Activated CD4-positive, alpha-beta T cell treated with anti-CD3 and anti-CD28 coated beads for 36 hours (primary cell): Measurements from ENCODE around the gene LDLR. TPM values are rescaled to one million over a fixed set of nuclear protein-coding genes. Genes with fewer than 3 reads are reported as not detected.
"Not testable (repeated sequence)": the region's sequence is repeated elsewhere in the genome, so short reads cannot be mapped to it uniquely, and the experiment has no call there.

Experiments
- ATAC-seq: fragments of 200-7000 bp; cut with Tn5 transposase; one replicate; pipeline ENCODE4 v1.10.0; 2021; ENCODE audit warnings: mild to moderate bottlenecking, moderate library complexity
- CTCF ChIA-PET: fragments of 350-600 bp; sonication (Branson Sonifier 250); formaldehyde crosslinking; loops from one replicate; lab custom pipeline; 2021; ENCODE audit warnings: antibody characterized with exemption; lab: Charles Lee
- POLR2A ChIA-PET: fragments of 350-600 bp; sonication (Branson Sonifier 250); formaldehyde crosslinking; loops from one replicate; lab custom pipeline; 2021; ENCODE audit warnings: antibody characterized with exemption, inconsistent platforms; lab: Charles Lee
- DNase-seq: peaks from one replicate; pipeline ENCODE4 v3.0.0-alpha.2; 2020
- H3K27ac Mint-ChIP-seq: one replicate; pipeline ENCODE4 v1.8.0; 2021; ENCODE audit warnings: mixed read lengths
- H3K27me3 Mint-ChIP-seq: one replicate; pipeline ENCODE4 v1.8.0; 2021; ENCODE audit warnings: mixed read lengths
- H3K36me3 Mint-ChIP-seq: one replicate; pipeline ENCODE4 v1.8.0; 2021; ENCODE audit warnings: low read depth, mixed read lengths
- H3K4me1 Mint-ChIP-seq: one replicate; pipeline ENCODE4 v1.8.0; 2021; ENCODE audit warnings: mixed read lengths
- H3K4me3 Mint-ChIP-seq: one replicate; pipeline ENCODE4 v1.8.0; 2021; ENCODE audit warnings: mild to moderate bottlenecking, moderate library complexity, mixed read lengths
- H3K9me3 Mint-ChIP-seq: one replicate; pipeline ENCODE4 v1.8.0; 2021; ENCODE audit warnings: low read depth, mixed read lengths
- intact Hi-C, 2 experiments: fragments of 100-400 bp; cut with DNase I in 1 of 2; cut with micrococcal nuclease in 1 of 2; formaldehyde crosslinking; loops; one replicate each; pipeline versions ENCODE4 v1.14.2 to v1.15.1; 2022 to 2024; cut with DNase I, micrococcal nuclease
- total RNA-seq, 2 experiments: library from RNA; stranded (reverse); gene quantifications; one replicate each; pipeline ENCODE4 v1.2.3, GENCODE V29; 2021

LDLR gene
- total RNA-seq, 2 experiments from 2014 or later = 73.0 to 73.8 TPM

GRCh38 chr19:11140023-11140538, 50.8 kb downstream of the LDLR start:
- H3K4me1 Mint-ChIP-seq = peaks cover 14% of the 10 kb centered on the region
- POLR2A ChIA-PET, DNase-seq, H3K27me3 Mint-ChIP-seq, H3K27ac Mint-ChIP-seq, intact Hi-C loops, ATAC-seq, H3K36me3 Mint-ChIP-seq, H3K9me3 Mint-ChIP-seq, H3K4me3 Mint-ChIP-seq: not testable (repeated sequence)
- CTCF ChIA-PET = interaction anchor here (1.6 to 1.7 kb wide), 2 partner anchors 12 to 15 kb away, joined by 4 to 5 read pairs; partner anchors contain the start of gene SPC24

- DNase-seq (no peak), ATAC-seq (no peak)
- peaks cover 17% of the 10 kb centered on the region for H3K4me1 Mint-ChIP-seq
- H3K4me3 Mint-ChIP-seq = no peak overlapping the region
- ChIA-PET CTCF (interaction anchor here (0.7 to 1.7 kb wide), 2 partner anchors 15 to 419 kb away, joined by 3 to 5 read pairs; partner anchors contain the start of gene SPC24), POLR2A (interaction anchor here (0.6 kb wide), 1 partner anchor 204 kb away, joined by 4 read pairs; no protein-coding TSS in a partner anchor)
- peaks cover 7% of the 10 kb centered on the region for H3K36me3 Mint-ChIP-seq
- no peak overlapping the region for H3K27ac Mint-ChIP-seq
- no peaks in the 10 kb centered on the region for H3K9me3 Mint-ChIP-seq
- intact Hi-C loops = no loop called here
- H3K27me3 Mint-ChIP-seq = no peaks in the 10 kb centered on the region
Measured at GRCh38 chr19:11140896-11141295, 51.6 kb downstream of the LDLR start.

- Mint-ChIP-seq H3K27me3 (no peaks in the 10 kb centered on the region), H3K27ac (no peak overlapping the region), H3K9me3 (no peaks in the 10 kb centered on the region), H3K4me1 (peaks cover 16% of the 10 kb centered on the region), H3K4me3 (no peak overlapping the region), H3K36me3 (peaks cover 12% of the 10 kb centered on the region)
- ChIA-PET POLR2A (interaction anchor here (0.6 kb wide), 1 partner anchor 374 kb away, joined by 5 read pairs; no protein-coding TSS in a partner anchor), CTCF (interaction anchor here (0.7 kb wide), 2 partner anchors 106 to 350 kb away, joined by 3 to 5 read pairs; no protein-coding TSS in a partner anchor)
- DNase-seq (no peak), ATAC-seq (no peak)
- intact Hi-C loops = no loop called here
Measured at GRCh38 chr19:11141937-11142527, 52.8 kb downstream of the LDLR start.

- Mint-ChIP-seq H3K27ac (no peak overlapping the region), H3K9me3 (no peaks in the 10 kb centered on the region), H3K4me1 (peaks cover 11% of the 10 kb centered on the region), H3K27me3 (no peaks in the 10 kb centered on the region), H3K4me3 (no peak overlapping the region), H3K36me3 (peaks cover 16% of the 10 kb centered on the region)
- intact Hi-C loops = no loop called here
- no peak for DNase-seq
- ChIA-PET POLR2A (interaction anchor here (0.7 kb wide), 1 partner anchor 12 kb away, joined by 3 read pairs; no protein-coding TSS in a partner anchor), CTCF (interaction anchor here (0.7 to 1.4 kb wide), 2 partner anchors 17 to 349 kb away, joined by 3 to 4 read pairs; no protein-coding TSS in a partner anchor)
- ATAC-seq = no peak
Measured at GRCh38 chr19:11142528-11143171, 53.4 kb downstream of the LDLR start.

GRCh38 chr19:11145536-11145924, 56.3 kb downstream of the LDLR start:
- ChIA-PET POLR2A (no interaction called here), CTCF (interaction anchor here (0.7 kb wide), 1 partner anchor 9 kb away, joined by 3 read pairs; no protein-coding TSS in a partner anchor)
- intact Hi-C loops = no loop called here
- H3K27ac Mint-ChIP-seq = no peak overlapping the region
- DNase-seq = no peak
- H3K9me3 Mint-ChIP-seq = no peaks in the 10 kb centered on the region
- peaks cover 27% of the 10 kb centered on the region for H3K36me3 Mint-ChIP-seq
- no peak overlapping the region for H3K4me3 Mint-ChIP-seq
- peaks cover 6% of the 10 kb centered on the region for H3K4me1 Mint-ChIP-seq
- ATAC-seq = no peak
- no peaks in the 10 kb centered on the region for H3K27me3 Mint-ChIP-seq

GRCh38 chr19:11148001-11148400, 58.7 kb downstream of the LDLR start:
- Mint-ChIP-seq H3K36me3 (peaks cover 39% of the 10 kb centered on the region), H3K27me3 (no peaks in the 10 kb centered on the region), H3K4me3 (no peak overlapping the region), H3K27ac (no peak overlapping the region), H3K9me3 (no peaks in the 10 kb centered on the region), H3K4me1 (peaks cover 6% of the 10 kb centered on the region)
- DNase-seq = no peak
- intact Hi-C loops = no loop called here
- ATAC-seq = no peak
- POLR2A ChIA-PET = interaction anchor here (0.7 kb wide), 2 partner anchors 42 to 77 kb away, joined by 3 to 7 read pairs; no protein-coding TSS in a partner anchor
- CTCF ChIA-PET = interaction anchor here (0.6 to 0.7 kb wide), 3 partner anchors 32 to 201 kb away, joined by 3 to 4 read pairs (median 3); no protein-coding TSS in a partner anchor

GRCh38 chr19:11151181-11151580, 61.9 kb downstream of the LDLR start:
- CTCF ChIA-PET = no interaction called here
- Mint-ChIP-seq H3K4me3 (no peak overlapping the region), H3K27me3 (no peaks in the 10 kb centered on the region), H3K4me1 (peaks cover 8% of the 10 kb centered on the region), H3K36me3 (peaks cover 36% of the 10 kb centered on the region), H3K9me3 (no peaks in the 10 kb centered on the region), H3K27ac (no peak overlapping the region)
- ATAC-seq (no peak), DNase-seq (no peak)
- intact Hi-C loops = no loop called here
- POLR2A ChIA-PET = interaction anchor here (0.6 kb wide), 2 partner anchors 182 to 304 kb away, joined by 3 to 5 read pairs; no protein-coding TSS in a partner anchor

- intact Hi-C loops = no loop called here
- Mint-ChIP-seq H3K4me1 (peaks cover 12% of the 10 kb centered on the region), H3K9me3 (no peaks in the 10 kb centered on the region), H3K27me3 (no peaks in the 10 kb centered on the region), H3K36me3 (peaks cover 31% of the 10 kb centered on the region), H3K27ac (no peak overlapping the region), H3K4me3 (no peak overlapping the region)
- ChIA-PET POLR2A (interaction anchor here (0.6 kb wide), 1 partner anchor 17 kb away, joined by 5 read pairs; no protein-coding TSS in a partner anchor), CTCF (interaction anchor here (0.7 kb wide), 1 partner anchor 76 kb away, joined by 3 read pairs; no protein-coding TSS in a partner anchor)
- no peak for DNase-seq
- no peak for ATAC-seq
Measured at GRCh38 chr19:11152318-11153062, 63.2 kb downstream of the LDLR start.

- peak overlapping the region; percentile 44 for H3K27ac Mint-ChIP-seq
- peak overlapping the region; percentile 79 for H3K4me3 Mint-ChIP-seq
- no peak for DNase-seq
- peaks cover 12% of the 10 kb centered on the region for H3K4me1 Mint-ChIP-seq
- ATAC-seq = no peak
- H3K27me3 Mint-ChIP-seq = no peaks in the 10 kb centered on the region
- ChIA-PET POLR2A (interaction anchor here (1.1 kb wide), 1 partner anchor 11 kb away, joined by 3 read pairs; no protein-coding TSS in a partner anchor), CTCF (interaction anchor here (0.6 to 2.4 kb wide), 5 partner anchors 9 to 139 kb away, joined by 3 to 8 read pairs (median 3); no protein-coding TSS in a partner anchor)
- no peaks in the 10 kb centered on the region for H3K9me3 Mint-ChIP-seq
- intact Hi-C loops = loop anchor here (1.0 to 2.0 kb wide), 7 partner anchors 43 to 404 kb away; partner anchors contain the start of genes ELOF1 (in 1 of the 2), KANK2 (in 1 of the 2), LDLR (in 1 of the 2) and ODAD3 (in 1 of the 2)
- peaks cover 19% of the 10 kb centered on the region for H3K36me3 Mint-ChIP-seq
Measured at GRCh38 chr19:11154683-11155047, 65.4 kb downstream of the LDLR start.

GRCh38 chr19:11155373-11156120, 66.3 kb downstream of the LDLR start, which contains the start of gene SPC24:
Gene SPC24, minus strand, starts transcription at chr19:11155782. Its CDS starts 6 bp downstream, at chr19:11155776.
- Mint-ChIP-seq H3K4me1 (peaks cover 12% of the 10 kb centered on the region), H3K27ac (peak within 1 kb of the TSS; percentile 80), H3K27me3 (no peaks in the 10 kb centered on the region), H3K4me3 (peak within 1 kb of the TSS; percentile 79), H3K9me3 (peaks cover 2% of the 10 kb centered on the region), H3K36me3 (peaks cover 19% of the 10 kb centered on the region)
- CTCF ChIA-PET = interaction anchor here (0.6 to 2.4 kb wide), 8 partner anchors 9 to 267 kb away, joined by 3 to 8 read pairs (median 3); no protein-coding TSS in a partner anchor
- intact Hi-C loops = loop anchor here (1.0 to 2.0 kb wide), 7 partner anchors 42 to 403 kb away; partner anchors contain the start of genes ELOF1 (in 1 of the 2), KANK2 (in 1 of the 2), LDLR (in 1 of the 2) and ODAD3 (in 1 of the 2)
- ATAC-seq (peak; percentile 99), DNase-seq (peak; percentile 97)
- POLR2A ChIA-PET = interaction anchor here (0.6 to 1.1 kb wide), 4 partner anchors 12 to 394 kb away, joined by 3 to 5 read pairs (median 3); no protein-coding TSS in a partner anchor
